Activated CD4-positive, alpha-beta T cell treated with anti-CD3 and anti-CD28 coated beads for 1 hour (primary cell): Measurements from ENCODE around the gene CDK16.

ENCODE experiments used
- DNase-seq: peaks from one replicate; pipeline ENCODE4 v3.0.0-alpha.2; 2020

CDK16 gene

DNA sequence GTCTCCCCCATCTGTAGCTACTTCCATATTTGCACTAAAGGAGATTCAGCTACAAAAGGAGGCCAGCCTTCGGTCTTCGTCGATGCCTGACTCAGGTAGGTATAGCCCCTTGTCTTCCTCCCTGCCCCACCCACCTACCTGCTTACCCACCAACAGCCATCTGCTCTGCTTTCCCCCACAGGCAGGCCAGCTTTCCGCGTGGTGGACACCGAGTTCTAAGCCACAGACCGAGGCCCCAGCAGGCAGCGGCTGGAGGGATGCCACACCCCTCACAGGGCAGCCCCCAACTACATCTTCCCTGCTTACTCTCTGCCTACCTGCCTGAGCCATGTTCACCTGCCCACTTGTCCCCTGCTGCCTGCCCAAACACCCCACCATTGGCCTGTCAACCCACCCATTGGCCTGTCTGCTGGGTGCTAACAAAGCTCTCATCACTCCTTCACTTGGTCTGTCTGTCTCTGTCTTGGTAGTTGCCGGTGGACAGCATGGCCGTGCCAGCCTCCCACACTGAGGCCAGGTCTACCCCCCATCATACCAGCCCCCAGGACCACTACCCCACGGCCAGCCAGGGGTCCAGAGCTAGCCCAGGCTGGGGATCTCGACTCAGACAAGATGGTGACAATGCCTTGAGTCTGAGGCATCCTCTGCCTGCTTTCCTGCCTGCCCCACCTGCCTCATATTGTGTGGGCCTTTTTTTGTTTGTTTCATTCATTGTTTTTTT is 10.2 kb downstream of the CDK16 start:
- DNase-seq, result no peak

GRCh38 chrX:47229427-47229826 is 10.9 kb downstream of the CDK16 start:
- DNase-seq, result no peak

DNA sequence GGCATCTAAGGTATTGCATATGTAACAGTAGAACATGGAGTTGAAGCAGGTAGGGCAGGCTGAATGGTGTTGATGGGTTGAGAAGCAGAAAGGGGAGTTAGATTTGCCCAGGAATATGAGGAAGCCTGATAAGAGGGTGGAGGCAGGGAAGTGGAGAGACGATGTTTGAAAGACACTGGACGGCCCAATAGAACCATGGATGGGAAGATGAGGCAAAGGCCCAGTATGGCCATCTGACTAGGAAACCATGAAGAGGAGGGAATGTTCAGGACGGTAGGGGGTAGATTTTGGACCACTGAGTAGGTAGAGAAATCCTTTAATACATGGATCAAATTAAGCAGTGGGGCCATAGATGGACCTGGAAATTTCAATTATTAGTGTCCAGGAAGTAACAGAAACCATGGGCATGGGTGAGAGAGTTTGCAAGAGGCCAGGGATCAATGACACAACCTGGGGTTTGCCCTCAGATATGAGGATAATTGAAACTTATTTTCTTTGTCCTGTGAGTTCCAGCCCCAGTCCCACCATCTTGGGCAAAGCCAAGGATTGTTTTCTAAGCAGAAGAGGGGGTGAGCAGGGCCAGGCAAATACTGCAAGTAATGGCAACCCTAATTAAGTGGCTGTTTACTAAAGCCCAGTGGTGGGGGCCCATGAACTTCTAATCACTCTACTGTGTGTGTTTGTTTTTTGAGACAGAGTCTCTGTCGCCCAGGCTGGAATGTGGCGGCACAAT is 11.8 kb downstream of the CDK16 start:
- DNase-seq, result no peak

- no peak for DNase-seq
Observed at GRCh38 chrX:47231167-47231566, 12.7 kb downstream of the CDK16 start.

- DNase-seq, result no peak
Observed at GRCh38 chrX:47232197-47232802, 13.8 kb downstream of the CDK16 start.

DNA sequence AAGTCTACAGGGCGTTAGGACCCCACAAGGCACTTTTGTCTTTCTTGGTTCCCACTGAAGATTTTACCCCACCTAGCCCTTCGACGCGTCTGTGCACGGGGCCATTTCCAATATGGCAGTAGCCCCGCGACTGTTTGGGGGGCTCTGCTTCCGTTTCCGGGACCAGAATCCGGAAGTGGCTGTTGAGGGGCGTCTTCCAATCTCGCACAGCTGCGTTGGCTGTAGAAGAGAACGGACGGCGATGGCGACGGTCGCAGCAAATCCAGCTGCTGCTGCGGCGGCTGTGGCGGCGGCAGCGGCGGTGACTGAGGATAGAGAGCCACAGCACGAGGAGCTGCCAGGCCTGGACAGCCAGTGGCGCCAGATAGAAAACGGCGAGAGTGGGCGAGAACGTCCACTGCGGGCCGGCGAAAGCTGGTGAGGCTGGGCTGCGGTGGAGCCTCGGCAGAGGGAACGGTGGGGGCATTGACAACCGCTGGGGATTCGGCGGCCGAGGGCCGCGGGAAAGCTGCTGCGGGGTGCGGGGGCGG is 14.4 kb downstream of the CDK16 start, which contains the start of gene USP11:
Gene USP11 (plus strand): TSS at position 207 of the 530 bp plus-strand sequence. CDS start 35 bp downstream, at position 242.
- DNase-seq, result peak; percentile 23

GRCh38 chrX:47233333-47234113 is 15.0 kb downstream of the CDK16 start:
- peak; percentile 90 for DNase-seq

- DNase-seq, result no peak
Observed at GRCh38 chrX:47234583-47234982, 16.1 kb downstream of the CDK16 start.

DNA sequence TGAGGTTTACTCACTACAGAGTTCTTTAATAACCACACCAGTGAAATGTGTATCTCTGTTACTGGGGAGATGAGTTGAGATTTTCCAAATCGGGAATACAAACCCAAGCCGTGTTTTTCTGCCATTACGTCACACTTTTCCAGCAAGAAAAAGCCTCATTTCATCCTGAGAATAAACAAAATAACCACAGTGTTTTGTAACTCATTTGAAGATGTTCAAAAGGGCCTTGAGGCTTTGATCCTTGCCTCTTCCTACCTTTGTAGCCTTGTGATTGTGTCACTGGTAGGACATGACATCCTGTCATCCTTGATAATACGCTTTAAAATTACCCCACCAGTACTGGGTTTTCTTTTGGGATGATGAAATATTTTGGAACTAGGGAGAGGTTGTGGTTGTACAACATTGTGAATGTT is 17.2 kb downstream of the CDK16 start:
- no peak for DNase-seq

- DNase-seq, result no peak
Observed at GRCh38 chrX:47239199-47239598, 20.7 kb downstream of the CDK16 start.

GRCh38 chrX:47239898-47240545 is 21.5 kb downstream of the CDK16 start:
- no peak for DNase-seq

DNA sequence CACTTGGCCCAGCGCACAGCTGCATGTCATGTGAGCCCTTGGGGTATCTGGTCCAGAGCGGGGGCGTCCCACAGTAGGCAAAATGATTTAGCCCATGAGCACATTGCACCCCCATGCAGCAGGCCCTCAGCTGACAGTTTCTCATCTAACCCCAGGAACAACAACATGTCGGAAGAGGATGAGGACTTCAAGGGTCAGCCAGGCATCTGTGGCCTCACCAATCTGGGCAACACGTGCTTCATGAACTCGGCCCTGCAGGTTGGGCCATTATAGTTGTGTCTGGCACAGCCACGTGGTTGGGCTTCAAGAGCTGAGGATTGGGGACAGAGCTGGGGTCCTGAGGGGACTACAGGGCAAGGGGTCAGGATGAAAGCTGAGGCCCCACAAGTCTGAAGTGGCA is 22.1 kb downstream of the CDK16 start:
- DNase-seq, result no peak

DNA sequence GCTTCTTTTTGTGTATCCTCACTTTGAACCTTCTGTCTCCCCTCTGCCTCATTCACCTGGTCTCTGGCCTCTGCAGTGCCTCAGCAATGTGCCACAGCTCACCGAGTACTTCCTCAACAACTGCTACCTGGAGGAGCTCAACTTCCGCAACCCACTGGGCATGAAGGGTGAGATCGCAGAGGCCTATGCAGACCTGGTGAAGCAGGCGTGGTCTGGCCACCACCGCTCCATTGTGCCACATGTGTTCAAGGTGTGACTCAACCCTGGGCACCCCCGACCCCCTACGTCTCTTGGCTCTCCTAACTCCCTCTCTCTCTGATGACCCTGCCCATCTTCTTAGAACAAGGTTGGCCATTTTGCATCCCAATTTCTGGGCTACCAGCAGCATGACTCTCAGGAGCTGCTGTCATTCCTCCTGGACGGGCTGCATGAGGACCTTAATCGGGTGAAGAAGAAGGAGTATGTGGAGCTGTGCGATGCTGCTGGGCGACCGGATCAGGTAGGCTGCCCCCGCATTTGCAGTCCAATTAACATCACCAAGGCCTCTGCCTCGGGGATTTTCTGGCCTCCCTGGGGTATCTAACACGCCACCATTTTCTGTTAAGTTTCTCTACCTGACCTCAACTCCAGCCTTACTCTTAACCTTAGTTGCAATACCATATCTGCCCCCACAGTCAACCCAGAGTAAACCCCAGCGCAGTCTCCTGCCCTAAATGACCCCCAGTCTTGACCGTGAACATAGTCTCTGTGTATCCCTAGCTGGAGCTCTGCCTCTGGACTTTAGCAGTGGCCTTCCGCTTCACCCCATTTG is 22.9 kb downstream of the CDK16 start:
- DNase-seq, result no peak

- DNase-seq, result no peak
Observed at GRCh38 chrX:47242321-47242720, 23.8 kb downstream of the CDK16 start.

- DNase-seq, result no peak
Observed at GRCh38 chrX:47243351-47243750, 24.9 kb downstream of the CDK16 start.

GRCh38 chrX:47244676-47245075 is 26.2 kb downstream of the CDK16 start:
- no peak for DNase-seq

DNA sequence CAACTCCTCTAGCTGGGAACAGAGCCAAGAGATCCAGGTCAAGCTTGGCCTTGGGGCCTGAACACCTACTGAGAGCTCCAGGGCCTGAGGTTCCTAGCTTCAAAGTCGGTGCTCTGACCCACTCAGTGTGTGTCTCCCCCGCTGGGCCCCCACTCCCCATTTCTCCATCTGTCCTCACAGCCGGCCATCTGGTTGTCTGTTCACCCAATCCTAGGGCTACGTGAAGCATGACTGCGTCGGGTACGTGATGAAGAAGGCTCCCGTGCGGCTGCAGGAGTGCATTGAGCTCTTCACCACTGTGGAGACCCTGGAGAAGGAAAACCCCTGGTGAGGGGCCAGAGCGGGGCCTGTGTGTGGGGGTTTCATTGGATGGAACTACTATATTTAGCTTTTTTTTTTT is 26.7 kb downstream of the CDK16 start:
- DNase-seq, result no peak

DNA sequence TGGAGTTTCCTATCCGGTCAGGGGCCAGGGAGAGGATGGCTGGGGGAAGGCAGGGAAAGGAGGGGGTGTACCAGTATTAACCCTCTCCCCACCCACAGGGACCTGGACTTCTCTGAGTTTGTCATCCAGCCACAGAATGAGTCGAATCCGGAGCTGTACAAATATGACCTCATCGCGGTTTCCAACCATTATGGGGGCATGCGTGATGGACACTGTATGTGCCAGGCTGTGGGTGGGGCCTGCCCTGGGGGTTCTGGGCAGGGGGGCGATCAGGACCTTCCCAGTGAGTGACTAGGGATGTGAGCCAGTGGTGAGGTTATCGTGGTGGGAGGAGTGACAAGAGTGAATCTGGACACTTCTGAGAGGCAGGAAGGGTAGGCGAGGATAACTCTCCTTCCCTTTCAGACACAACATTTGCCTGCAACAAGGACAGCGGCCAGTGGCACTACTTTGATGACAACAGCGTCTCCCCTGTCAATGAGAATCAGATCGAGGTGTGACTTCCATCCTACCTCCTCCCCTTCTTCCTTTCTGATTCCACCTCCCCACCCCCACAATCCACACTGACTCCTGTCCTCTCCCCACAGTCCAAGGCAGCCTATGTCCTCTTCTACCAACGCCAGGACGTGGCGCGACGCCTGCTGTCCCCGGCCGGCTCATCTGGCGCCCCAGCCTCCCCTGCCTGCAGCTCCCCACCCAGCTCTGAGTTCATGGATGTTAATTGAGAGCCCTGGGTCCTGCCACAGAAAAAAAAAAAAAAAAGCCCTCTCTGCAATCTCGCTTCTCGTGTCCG is 28.9 kb downstream of the CDK16 start:
- DNase-seq, result no peak

- no peak for DNase-seq
Observed at GRCh38 chrX:47247999-47248320, 29.5 kb downstream of the CDK16 start.

DNA sequence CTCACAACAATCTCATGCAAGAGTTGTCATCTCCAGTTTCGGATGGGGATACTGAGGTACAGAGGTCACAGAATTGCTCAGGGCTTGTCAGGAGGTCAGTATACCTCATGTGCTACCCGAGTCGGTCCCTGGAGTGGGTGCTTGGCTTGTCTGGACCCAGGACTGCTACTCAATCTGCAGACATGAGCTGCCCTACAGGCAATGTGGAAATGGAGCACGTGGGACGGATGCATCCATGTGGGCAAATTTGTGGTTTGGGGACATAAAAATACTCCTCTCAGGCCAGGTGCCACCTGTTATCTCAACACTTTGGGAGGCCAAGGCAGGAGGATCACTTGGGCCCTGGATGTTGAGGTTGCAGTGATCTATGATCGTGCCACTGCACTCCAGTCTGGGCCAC is 30.1 kb downstream of the CDK16 start:
- no peak for DNase-seq

GRCh38 chrX:47250017-47250347 is 31.5 kb downstream of the CDK16 start:
- no peak for DNase-seq
